ENCODE results near the gene PLEKHG4B.

GRCh38 chr5:223791-224190 is 131.8 kb downstream of the PLEKHG4B start:
- TF ChIP-seq CTCF (IDR thresholded peaks at IDR 0.05; ENCODE audit: insufficient read depth, low read length, poor library complexity, severe bottlenecking): no peak
- no peak for TF ChIP-seq EZH2phosphoT487 (conservative IDR thresholded peaks at IDR 0.05; ENCODE audit: low read length)
